HG02938 (cell line): ENCODE results near the gene MIEF2.
A peak's percentile ranks its signal among the peaks of the same experiment; 100 is the strongest.
"Not testable (repeated sequence)": the region's sequence is repeated elsewhere in the genome, so short reads cannot be mapped to it uniquely, and the experiment has no call there.

ENCODE experiments used
- ATAC-seq: cut with Tn5 transposase; IDR thresholded peaks from one replicate; pipeline ENCODE4 v1.9.1; 2021; ENCODE audit warnings: mild to moderate bottlenecking, moderate library complexity; ENCODE audit not compliant: unreplicated experiment

Gene MIEF2

DNA sequence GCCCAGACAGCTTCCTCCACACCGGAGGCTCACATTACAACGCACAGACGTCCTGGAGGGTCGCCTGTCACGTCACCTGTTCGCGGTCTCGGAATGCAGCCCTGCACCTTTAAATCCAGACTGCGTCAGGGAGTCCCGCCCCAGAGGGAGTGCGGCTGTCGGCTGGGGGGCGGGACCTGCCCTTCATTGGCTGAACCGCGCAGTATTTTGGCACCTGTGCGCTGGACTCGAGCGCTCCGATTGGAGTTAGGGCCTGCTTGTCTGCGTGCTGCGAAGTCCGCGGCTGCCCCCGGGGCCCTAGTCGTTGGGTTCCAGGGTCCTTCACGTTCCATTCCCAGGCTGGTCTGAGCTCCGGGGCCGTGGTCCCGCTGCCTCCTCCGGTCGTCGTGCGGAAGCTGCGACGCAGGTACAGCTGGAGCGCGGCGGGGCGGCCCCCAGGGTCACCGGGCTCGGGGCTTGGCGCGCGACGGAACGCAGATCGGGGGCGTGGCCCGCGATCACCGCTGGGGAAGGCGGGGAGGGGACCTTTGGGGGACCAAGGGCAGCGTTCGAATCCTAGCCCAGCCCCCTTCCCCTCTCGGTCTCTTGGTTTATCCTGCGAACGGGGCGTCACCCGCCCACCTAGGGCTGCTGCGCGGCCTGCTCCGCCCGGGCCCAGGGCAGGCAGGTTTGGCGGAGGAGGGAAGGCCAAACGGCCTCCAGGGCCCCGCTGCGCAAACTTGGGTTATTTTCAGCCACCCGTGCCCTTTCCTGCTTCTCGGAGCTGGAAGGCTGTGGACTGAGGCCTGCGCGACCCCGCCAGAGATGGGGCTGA lies at the start of gene MIEF2:
TSS of gene MIEF2 (plus strand) at position 331 of the 814 bp plus-strand sequence. CDS start 2,059 bp downstream, outside the sequence.
- ATAC-seq: peak; percentile 87

DNA sequence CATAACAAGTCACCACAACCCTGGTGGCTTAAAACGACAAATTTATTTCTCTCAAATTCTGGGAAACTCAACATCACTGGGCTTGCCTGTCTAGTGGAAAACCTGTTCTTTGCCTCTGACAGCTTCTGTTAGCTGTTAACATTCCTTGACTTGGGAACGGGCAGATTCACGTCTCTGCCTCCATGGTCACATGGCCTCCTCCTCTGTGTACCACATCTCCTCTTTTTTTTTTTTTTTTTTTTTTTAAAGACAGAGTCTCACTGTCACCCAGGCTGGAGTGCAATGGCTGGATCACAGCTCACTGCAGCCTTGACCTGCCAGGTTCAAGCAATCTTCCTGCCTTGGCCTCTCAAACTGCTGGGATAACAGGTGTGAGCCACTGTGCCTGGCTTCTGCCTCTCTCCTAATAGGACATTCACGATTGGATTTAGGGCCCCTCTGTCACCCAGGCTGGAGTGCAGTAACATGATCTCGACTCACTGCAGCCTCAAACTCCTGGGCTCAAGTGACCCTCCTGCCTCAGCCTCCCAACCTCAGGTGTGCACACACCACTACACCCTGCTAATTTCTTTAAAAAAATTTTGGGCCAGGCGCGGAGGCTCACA lies 46.7 kb upstream of the MIEF2 start:
- ATAC-seq: no peak

DNA sequence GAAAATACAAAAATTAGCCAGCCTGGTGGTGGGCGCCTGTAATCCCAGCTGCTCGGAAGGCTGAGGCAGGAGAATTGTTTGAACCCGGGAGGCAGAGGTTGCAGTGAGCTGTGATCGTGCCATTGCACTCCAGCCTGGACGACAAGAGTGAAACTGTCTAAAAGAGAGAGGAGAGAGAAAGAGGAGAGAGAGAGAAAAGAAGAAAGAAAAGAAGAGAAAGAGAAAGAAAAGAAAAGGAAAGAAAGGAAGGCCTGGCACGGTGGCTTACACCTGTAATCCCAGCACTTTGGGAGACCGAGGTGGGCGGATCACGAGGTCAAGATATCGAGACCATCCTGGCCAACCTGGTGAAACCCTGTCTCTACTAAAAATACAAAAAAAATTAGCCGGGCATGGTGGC lies 43.6 kb upstream of the MIEF2 start:
- not testable (repeated sequence) for ATAC-seq

DNA sequence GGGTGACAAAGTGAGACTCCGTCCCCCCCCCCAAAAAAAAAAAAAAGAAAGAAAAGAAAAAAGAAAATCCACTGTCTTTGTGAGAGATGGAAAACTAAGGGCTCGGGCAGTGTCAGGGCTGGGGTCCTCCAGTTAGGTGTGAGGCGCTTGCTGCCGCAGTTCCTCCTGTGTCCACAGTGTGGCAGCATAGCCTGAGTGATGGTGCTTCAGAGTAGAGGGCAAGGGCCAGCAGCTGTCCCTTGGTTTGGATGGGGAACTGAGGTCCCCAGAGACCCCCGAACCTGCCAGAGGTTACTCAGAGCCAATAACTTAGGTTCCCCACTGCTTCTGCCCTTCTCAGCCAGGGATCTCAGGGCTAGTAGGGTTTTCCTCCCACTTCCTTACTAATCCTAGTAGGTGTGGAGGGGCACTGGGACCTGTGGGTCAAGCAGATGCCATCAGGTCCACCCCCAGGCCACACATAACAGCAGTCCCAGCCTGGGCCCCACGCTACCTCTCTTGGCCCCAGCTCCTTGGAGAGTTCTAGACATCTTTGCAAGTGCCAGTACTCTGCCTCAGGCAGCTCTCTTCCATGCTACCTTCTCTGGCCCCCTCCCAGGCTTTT lies 42.9 kb upstream of the MIEF2 start:
- ATAC-seq: no peak

DNA sequence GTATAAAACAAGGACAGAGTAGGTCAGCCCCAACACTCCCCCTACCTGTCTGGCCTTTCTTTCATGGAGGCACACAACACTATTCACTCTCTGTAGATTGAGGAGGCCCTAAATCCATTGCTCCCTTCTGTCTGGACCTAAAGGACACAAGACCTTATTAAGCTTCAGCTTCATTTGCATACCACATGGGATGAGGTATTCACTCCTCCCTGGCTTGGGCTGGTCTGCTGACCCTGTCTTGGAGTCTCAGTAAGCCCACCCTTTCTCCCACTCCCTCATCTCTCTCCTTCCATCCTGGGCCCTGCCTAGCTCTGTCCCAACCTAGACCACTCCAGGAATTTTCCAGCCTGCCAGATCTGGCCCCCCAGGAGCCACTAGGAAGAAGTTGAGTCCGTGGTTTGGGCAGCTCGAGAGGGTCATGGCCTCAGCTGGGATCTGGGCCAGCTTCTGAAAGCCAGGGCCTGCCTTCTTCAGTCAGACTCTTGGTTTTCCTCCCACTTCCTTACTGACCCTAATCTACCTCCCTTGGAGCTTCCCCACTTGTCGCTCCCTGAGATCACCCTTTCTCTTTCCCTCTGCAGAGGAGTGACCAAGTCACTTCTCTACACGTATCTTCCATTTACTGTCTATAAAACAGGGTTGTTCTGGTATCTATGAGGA lies 41.6 kb upstream of the MIEF2 start:
- ATAC-seq: no peak

GRCh38 chr17:18224053-18224386 lies 36.4 kb upstream of the MIEF2 start:
- no peak for ATAC-seq

DNA sequence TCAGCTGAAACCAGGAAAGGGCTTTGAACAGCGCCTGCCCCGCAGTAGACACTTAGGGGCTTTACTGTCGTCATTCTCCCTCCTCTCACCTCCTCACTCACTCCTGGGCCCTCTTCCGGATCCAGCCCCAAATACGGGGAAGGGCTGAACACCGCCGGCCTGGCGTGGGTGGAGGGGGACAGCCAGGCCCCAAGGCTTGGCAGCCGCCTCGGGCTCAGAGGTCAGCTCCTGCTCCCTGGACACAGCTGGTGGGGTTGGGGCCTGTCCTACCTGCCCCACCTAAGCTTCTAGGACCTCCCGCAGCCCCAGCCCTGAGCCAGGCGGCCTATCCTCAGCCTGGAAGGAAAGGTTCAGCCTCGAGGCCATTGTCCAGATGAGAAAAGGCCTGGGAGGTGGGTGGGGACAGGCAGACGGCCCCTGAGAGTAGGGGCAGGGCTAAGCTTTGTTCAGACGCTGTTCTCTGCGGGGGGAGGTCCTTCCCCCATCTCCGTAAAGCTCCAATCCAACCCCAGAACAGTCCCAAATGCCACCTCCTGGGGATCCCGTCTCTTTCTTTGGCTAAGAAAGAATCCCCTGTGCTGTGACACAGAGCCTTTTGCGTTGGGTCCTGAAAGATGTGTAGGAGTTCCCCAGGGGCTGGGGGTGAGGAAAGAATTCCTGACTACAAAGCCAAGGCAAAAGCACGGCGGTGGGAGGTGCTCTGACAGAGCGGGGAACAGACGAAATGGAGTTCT lies 35.9 kb upstream of the MIEF2 start:
- no peak for ATAC-seq

GRCh38 chr17:18225121-18225641 lies 35.3 kb upstream of the MIEF2 start, which contains the start of gene LLGL1:
TSS of gene LLGL1 (plus strand) at chr17:18225635. CDS start at chr17:18225683, 48 bp downstream.
- ATAC-seq: no peak

DNA sequence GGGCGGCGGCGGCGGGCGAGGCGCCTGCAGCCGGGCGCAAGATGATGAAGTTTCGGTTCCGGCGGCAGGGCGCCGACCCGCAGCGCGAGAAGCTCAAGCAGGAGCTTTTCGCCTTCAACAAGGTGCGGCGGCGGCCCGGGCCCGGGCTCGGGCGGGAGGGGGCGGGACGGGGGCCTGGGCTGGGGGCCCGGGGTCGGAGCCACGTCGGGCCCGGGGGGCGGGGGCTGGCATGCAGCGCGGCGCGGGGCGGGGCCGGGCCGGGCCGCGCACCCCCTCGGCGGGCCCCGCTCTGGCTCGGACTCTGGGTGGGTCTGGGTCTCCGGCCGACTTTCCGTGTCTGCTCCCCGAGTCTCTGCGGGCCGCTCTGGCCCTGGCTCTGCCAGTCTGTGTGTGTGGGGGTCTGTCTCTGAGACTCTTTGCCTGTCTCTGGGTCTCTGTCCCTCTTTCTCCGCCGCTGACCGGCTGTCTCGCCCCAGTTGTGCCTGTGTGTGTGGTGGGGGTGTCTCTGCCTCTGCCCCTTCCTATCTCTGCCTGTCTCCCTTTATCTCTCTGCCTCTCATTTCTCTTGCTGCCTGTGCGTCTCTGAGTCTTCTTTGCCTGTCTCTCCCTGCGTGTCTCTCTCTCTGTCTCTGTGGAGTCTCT lies 34.7 kb upstream of the MIEF2 start:
- no peak for ATAC-seq

- ATAC-seq: no peak
These were observed 34.0 kb upstream of the MIEF2 start for GRCh38 chr17:18226284-18226945.

- no peak for ATAC-seq
These were observed 32.8 kb upstream of the MIEF2 start for GRCh38 chr17:18227635-18228034.

DNA sequence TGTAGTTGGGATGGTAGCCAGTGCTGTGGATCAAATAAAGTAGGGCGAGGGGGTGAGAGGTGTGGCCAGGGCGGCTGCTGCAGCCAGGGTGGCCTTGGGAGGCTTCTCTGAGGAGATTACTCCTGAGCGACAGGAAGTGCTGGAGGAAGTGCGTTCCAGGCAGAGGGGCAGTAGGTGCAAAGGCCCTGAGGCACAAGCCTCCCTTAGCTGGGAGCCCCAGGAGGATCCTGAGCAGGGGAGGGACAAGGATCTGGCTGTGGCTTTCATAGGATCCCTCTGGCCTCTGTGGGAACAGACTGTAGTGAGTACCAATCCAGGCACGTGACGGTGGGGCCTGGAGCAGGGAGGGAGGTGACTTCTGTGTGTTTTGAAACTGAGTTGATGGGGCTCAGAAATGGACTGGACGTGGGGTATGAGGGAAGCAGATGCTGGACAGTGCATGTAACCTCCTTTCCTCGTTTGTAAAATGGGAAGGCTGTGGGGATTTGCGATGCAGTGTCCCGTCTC lies 32.2 kb upstream of the MIEF2 start:
- ATAC-seq: no peak

- no peak for ATAC-seq
These were observed 31.2 kb upstream of the MIEF2 start for GRCh38 chr17:18229254-18229653.

DNA sequence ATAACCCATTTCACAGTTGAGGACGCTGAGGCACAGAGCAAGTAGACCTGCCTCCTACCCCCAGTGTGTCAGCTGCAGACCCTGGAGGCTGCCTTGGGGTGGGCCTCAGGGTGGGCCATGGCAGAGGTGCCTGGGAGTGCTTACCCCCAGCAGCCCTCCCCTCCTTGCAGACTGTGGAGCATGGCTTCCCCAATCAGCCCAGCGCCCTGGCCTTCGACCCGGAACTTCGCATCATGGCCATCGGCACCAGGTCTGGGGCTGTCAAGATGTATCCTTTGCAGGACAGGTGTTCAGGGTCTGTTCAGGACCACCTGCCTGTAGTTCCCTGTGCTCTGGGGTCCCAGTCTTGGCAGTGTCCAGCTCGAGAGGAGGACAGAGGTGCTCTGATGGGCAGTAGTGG lies 30.7 kb upstream of the MIEF2 start:
- no peak for ATAC-seq

DNA sequence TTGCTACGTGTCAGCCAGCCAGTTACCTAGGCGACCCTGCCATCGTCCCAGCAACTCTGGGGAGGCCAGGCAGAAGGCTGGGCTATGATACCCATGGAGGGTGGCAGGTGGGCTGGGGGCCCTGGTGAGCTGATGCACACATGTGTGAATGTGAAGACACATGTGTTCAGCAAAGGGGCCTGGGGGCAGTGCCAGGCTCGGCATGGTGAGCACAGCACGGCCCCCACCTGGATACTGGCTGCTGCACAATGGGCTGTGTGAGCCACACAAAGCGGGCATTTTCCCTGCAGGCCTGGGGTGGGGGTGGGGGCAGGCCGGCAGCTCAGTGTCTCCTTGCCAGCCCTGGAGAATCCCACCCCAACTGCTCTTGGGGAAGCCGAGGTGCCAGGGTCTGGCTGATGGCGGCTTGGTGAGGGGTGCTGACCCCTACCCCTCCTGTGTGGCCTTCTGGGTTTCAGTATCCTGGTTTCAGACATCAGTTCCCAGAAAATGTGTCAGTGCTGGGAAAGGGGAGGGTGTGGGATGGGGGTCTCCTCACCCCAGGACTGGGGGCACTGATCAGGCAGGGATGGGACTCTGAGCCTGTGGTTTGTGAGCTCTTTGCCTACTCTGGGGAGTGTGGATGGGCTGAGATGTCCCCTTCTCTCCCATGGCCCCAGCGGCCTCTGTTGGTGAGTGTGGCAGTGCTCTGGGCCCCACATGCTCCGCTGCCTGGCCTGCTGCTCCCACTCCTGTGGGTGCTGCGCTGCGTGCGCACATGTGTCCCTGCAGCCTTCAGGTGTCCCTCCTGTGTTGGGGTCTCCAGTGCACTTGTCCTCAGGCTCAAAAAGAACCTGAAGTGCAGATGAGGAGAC lies 29.9 kb upstream of the MIEF2 start:
- no peak for ATAC-seq

DNA sequence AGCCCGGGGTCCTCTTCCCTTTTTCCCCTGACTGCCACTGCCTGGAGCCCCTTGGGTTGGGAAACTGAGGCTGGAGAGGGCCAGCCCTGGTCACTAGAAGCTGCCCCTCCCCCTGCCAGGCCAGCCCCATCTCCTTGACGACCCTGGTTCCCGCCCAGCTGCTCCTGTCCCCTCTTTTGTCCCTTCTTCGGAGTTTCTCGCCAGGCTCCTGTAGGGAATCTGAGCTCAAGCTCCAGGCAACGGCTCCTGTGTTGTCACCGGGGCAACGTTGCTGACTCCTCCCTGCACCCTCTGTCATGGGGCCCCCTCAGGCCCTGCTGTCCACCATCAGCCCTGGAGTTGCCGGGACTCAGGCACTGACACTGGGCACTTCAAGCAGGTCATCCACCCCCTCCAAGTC lies 29.3 kb upstream of the MIEF2 start:
- ATAC-seq: no peak

DNA sequence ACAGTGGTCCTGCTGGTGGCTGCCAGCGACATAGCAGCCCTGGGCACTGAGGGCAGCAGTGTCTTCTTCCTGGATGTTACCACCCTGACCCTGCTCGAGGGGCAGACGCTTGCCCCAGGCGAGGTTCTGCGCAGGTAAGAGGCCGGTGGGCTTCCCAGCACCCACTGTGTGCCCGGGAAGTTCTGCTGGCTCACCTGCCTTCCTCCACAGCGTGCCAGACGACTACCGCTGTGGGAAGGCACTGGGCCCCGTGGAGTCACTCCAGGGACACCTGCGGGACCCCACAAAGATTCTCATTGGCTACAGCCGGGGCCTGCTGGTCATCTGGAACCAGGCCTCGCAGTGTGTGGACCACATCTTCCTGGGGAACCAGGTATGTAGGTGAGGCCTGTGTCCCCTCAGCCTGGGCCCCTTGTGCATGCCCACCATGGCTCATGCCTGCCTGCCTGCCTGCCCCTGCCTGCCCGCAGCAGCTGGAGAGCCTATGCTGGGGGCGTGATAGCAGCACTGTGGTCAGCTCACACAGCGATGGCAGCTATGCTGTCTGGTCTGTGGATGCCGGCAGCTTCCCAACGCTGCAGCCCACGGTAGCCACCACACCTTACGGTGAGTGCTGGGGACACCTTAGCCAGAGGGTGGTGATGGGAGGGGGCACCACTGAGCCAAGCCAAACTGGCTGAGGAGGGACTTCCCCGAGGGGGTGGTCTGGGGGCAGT lies 26.5 kb upstream of the MIEF2 start:
- no peak for ATAC-seq

DNA sequence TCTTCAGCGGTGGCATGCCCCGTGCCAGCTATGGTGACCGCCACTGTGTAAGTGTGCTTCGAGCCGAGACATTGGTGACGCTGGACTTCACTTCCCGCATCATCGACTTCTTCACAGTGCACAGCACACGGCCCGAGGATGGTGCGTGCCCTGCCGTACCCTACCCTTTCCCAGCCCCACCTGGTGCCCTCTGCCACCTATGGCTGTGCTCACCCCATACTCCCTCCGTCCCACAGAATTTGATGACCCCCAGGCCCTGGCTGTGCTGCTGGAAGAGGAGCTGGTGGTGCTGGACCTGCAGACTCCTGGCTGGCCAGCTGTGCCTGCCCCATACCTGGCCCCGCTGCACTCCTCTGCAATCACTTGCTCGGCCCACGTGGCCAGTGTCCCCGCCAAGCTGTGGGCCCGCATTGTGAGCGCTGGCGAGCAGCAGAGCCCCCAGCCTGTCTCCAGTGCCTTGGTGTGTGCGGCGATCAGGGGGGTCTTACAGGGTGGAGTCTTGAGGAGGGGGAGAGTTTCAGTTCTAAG lies 25.5 kb upstream of the MIEF2 start:
- no peak for ATAC-seq
